NCI-H510A (cell line): ENCODE data around the gene RHCG.

Experiments used
- DNase-seq: peaks from one replicate; lab custom pipeline; 2025; lab: John Stamatoyannopoulos, UW

The RHCG gene

DNA sequence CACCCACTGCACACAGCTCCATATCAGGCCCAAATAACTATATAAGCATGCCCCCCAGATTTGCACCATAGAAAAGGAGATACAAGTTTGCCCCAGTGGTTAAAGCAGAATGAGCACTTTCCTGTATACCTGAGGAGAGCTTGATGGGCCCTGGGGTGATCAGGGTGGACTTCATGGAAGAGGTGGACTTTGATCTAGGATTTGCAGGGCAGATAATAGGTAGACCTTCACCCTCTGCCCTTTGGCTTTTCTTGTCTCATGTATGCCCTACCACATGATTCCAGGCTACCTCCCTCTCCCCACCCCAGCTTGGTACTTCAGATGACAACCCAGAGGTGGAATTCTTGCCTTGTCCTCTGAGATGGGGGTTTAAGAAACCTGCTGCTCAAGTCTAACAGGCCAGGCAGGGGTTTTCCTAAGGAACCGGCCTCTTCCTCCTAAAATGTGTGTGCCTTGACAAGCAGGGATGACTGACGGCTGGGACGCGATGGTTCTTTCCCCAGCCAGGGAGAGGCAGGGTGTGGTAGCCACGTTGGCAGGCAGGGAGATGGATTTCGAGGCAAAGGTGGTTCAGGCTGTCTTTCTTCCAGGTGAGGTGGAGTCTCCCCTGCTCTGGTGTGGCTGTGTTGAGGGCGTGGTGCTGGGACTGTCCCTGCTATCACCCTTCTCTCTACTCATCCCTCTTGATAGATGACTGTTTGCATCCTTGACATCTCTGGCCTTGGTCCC is 6.6 kb upstream of the RHCG start:
- no peak for DNase-seq

DNA sequence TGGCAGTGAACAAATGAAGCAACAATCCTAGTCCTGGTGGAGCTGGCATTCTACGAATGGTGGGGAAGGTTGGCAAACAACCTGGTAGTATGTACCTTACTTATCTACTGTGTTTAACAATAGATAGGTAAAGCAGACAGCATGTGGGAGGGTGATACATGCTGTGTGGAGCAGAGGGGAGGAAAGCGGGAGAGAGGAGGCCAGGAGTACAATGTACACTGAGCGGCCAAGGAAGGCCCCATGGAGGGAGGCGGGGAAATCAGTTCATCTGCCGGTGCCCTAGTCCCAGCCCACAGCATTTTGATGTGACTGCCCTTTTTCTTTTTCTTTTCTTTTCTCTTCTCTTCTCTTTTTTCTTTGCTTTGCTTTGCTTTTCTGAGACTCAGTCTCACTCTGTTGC is 5.3 kb upstream of the RHCG start:
- DNase-seq = no peak

DNA sequence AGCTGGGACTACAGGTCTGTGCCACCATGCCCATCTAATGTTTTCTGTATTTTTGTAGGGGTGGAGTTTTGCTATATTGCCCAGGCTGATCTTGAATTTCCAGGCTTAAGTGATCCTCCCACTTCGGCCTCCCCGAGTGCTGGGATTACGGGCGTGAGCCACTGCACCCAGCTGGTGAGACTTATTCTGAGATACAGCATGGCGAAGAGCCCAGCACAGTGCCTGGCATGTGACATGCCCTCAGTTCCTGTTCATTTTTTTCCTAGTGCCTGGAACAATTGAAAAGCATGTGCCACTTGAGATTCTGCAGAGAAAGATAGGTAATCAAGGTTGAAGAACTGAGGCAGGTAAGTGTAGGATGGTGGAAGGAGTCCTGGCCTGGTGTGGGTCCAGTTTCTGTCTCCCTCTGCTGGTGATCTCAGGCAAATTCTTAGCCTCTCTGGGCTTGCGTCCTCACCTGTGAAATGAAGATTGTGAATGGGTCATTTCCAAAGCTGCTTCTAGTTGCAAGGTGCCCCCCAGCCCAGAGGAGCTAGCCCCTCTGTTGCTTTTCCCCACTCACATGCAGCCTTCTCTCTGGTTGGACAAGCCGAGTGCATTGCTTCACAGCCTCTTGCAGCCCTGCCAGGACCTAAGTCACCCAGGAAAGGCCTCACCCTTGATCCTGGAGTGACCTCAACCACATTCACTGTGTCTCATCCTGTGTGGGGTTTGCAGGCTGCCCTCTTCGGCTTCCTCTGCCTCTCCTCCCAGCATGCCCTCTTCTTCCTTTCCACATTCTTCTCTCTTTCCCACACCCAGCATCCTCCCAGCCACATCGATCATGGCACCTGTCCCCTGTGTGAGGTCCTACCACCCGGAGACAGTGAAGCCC is 4.3 kb upstream of the RHCG start:
- no peak for DNase-seq

DNA sequence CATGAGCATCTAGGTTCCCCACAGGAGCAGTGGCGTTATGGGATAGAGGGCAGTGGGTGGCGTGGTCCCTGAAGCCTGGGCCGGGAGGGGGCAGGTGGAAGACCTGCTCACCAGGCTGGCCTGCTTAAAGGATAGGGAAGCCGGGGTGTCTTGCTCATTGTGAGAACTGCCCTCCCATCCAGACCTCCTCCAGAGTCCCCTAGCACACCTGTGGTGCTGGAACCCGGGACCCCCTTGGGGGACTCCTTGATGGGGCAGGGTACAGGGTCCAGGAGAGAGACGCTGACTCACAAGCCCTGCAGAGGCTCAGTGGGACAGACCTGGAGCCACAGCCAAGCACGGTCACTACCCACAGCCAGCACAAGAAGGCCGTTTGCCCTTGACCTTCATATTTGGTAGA is 2.8 kb upstream of the RHCG start:
- DNase-seq = no peak

DNA sequence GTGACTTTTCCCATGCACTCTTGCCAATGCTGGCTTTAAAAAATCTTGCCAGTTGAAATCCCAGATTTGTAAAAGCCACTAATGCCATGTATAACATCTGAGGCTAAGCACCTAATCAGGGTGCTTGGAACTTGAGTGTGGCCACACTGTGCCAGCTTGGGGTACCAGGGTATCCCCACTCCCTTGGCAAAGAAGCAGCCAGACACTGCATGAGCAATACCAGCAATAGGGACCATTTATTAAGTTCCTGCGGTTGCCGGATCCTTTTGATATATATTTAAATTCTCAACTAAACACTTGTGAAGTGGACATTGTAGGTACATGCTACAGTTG is 2.2 kb upstream of the RHCG start:
- no peak for DNase-seq

DNA sequence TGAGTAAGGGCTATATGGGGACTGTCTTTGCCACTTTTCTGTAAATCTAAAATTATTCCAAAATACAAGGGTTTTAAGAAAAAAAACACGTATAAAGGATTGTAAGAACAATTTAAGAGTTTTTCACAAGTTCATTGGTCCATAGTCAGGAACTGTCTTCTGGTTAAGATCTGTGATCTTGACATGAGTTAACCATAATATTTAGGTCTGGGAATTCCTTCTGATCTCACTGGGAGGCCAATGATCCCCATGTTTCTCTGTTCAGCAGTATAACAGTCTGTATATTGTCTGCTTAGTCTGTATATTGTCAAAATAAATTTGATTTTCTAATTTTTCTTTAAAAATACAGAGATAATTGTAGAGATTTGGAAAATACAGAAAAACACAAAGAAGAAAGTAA is 848 bp upstream of the RHCG start:
- DNase-seq = no peak

DNA sequence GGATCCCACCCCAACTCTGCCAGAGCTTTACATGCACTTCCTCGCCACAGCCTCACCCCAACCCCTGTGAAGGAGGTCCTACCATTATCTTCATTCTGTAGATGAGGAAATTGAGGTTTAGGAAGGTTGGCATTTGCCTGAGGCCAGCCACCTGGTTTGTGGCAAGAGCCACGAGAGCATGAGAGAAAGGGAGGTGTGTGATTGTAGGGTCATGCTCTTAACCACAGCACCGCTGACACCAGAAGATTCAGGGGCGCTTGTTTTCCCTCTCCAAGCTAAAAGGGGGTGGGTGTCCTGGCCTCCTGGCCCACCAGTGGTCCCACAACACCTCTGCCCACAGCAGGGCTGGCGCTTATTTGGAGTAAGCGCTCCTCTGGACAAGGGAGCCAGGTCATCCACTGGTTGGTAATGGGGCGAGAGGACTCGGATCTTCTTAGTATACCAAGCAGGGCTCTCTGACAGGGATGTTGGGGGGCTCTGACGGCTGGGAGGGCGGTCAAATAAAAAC is 691 bp downstream of the RHCG start:
- no peak for DNase-seq

DNA sequence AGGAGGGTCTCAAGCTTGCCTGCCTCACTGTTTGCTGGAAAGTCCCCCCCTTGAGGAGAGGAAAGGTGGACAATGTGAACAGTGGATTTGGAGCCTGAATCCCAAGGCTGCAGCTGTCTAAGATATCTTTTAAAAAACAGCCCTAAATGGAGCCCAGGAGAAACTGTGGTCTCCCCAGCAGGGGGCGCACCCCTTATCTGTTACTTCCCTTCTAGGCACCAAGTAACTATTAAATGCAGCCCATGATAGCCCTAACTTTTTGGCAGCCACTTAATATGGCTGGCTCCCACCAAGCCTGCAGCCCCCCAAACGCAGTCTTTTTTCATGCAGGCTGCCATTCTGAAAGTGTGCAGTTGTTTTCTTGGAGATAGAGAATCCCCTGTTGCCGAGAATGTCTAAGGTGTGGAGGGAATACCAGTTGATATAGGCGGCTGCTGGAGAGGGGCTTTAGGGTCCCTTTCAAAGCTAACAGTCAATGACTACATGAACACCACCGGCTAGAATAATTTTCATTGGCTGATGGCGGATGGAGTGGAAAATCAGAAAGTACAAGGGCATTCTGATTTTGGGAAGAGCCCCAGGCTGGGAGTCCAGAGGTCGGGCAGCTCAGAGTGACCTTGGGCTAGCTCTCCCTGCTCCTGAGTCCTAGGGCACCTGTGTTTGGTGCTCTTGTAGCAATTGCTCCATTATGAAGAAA is 1.3 kb downstream of the RHCG start:
- no peak for DNase-seq

DNA sequence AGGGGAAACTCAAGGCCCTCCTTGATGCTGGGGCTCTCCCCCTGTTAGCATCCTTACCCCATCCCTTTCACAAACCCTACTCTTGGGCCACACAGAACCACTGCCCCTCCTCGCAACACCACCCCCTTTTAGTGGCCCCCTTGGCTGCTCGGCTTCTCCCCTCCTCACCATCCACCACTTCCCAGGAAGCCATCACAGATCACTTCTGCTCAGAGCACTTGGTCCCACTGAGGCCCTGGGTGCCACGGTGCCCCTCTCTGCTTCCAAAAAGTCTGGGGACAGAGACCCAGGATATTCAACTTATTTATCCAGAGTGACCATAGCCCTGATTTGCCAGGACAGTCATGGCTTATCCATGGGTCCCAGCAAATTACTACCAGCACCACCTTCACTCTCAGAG is 2.4 kb downstream of the RHCG start:
- no peak for DNase-seq

DNA sequence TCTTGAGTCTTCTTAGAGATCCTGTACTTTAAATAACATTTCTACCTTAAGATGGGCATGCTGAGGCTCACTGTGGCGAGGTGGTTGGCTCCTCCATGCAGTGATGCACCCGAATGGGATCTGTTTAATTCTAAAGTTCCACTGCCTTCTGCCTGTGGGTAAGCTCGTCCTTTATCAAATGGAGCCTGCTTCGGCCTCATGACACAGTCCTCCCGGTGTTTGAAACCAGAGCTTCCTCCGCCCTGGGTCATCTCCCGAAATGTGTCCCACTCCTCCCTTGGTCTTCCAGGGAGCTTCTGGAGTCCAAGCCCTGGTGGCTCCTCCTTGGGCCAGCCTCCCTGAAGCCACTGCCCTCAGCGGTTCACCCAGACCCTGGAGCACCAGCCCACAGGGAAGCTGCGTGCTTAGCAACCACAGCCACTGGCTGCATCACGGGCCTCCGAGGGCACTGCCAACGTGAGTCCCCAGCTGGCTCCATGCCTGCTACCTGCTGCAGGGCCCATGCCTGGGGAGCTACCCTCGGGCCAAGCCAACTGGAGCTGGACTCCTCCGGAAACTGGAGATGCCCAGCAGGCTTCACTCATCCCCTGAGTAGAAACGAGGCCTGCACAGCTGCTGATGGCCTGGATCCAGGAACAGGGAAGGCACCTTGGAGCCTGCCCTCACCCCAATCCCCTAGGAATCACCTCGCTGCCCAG is 3.3 kb downstream of the RHCG start:
- DNase-seq = no peak

DNA sequence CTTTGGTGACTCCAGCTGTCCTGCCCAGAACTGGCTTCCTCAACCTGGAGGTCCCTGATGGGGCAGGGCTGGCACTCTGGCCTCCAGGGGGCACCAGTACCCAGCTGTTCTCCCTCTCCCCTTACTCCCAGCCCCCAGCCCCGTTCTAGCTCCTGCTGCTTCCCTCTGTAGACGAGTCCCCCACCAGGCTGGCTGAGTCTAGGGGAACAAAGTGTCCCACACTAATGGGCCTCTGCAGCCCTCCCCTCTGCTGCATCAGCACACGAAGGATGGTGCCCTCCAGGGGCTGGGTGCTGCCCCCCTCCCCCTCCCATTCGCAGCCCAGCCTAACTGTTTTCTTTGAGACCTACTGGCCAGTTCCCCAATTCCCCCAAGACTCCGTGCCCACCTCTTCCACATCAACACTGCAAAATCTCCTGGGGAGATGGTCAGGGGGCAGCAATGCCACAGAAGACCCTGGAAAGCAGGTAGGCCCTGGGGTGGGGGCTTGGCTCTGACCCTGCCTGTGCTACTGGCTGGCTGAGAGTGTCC is 4.2 kb downstream of the RHCG start:
- no peak for DNase-seq

DNA sequence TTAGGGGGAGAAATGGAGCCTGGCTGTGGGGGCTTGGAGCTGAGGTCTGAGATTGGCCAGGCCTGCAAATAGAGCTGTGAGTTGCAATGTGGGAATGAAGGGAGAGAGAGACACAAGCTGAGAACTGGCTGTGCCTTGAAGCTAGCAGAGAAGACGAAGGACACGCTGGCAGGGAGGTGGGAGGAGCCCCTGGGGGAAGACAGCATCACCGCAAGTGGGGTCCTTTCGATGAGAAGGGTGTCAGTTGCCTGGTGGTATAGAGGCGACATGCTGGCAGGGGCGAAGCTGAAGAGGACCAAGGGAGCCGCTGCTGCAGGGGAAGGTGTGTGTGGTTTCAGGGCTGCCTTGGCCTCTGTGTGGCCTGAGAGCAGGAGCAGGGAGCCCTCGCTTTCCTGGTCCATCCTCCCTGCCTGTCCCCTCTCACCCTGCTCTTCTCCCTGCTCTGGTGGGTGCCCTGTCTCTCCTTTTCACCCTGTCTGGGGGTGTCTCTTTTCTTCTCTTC is 5.5 kb downstream of the RHCG start:
- DNase-seq = no peak

DNA sequence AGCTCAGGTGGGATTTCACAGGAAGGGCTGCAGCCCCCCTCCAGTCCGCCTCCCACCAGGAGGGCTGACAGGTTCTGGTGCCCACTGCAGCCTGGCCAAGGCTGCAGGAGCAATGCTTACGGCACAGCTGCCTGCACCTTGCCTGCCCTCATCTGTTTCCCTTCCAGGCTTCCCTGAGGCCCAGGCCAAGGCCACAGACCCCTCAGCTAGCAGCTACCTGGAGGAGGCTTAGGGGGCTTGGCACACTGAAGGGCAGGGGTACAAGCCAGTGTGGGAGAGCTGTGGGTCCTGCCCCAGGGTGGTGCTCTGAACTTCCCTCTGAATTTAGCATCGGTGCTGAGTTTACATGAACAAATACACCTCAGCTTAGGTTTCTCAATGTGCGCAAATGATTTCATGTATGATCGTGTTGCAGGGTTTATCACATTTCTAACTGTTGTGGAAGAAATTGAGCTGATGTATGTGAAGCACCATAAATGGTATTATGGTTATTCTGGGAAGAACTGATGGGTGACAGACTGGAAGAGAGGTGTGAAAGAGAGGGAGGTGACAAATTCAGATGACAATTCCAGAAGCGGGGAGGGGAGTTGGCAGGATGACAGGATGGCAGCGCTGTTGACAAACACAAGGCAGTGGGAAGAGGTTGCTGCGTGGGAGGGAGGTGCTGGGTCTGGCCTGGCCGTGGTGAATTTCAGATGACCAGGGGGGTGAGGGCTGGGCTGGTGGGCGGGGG is 6.1 kb downstream of the RHCG start:
- DNase-seq = no peak

DNA sequence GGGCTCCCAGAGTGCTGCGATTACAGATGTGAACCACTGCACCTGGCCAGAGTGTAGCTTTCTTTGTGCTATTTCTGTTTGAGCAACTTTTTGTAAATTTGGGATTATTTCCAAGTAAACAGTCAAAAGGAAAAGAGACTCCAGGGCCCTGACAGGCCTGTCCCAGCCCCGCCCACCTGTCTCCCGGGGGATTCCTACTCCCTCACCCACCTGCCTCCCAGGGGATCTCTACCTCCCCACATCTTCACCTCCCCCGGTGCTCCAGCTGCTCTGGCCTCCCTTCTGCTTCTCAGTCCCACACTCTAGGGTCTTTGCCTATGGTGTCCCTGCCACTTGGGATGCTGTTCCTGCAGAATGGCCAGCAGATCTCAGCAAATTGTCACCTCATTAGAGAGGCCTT is 7.0 kb downstream of the RHCG start:
- DNase-seq = no peak

DNA sequence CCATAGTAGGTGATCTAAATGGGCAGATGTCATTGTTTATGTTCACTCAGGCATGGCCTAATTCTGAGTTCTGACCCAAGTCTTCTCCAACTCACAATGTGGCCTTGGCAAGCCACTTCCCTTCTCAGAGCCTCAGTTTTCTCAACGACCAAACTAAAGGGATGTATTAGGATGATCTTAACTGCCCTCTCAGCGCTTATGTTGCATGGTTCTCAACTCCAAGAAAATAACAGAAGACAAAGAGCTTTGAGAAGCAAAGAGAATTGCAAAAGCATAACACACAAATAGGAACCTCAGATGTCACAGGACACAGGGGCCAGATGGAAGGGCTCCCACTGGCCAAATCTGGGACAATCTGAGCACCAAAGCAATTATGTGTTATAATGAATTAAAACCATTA is 8.6 kb downstream of the RHCG start:
- DNase-seq = no peak

DNA sequence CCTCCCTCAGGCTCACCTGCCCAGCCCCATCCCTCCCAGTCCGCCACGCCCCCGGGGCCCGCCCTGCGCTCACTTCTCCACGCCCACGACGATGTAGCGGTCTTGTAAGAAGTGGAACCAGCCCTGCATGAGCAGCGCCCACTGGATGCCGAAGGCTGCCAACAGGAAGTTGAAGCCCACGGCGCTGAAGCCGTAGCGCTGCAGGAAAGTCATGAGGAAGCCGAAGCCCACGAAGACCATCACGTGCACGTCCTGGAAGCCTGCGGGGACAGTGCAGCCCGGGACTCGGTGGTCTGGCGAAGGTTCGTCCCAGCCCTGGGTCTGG is 9.7 kb downstream of the RHCG start:
- no peak for DNase-seq

DNA sequence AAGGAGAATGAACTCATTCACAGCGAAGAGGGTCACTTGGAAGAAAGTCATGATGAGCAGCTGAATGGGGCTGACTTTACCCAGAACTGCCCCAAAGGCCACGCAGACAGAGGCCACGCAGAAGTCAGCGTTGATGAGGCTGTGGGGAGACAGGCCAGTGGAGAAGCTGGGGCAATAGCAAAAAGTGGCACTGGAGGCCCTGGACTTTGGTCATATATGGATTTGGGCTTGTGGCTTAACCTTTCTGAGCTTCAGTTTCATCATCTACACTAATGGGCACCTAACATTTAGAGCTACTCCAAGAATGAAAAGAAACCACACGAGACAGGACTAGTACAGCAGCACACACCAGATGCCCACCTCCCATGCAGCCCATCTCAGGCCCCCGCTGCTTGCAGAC is 13.3 kb downstream of the RHCG start:
- DNase-seq = no peak

DNA sequence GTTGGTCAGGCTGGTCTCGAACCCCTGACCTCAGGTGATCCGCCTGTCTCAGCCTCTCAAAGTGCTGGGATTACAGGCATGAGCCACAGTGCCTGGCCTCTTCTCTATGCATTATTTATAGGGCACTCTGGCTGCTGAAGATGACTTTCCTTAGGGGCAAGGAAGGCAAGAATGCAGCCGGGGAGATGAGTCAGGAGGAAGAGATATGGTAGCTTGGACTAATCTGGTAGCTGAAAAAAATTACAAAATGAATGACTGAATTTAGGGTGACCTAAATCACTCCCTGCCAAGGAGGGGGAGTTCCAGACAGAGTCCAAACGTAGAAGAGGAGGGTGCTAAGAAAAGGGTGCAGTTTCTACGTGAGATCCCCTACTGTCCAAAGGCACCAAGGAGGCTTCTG is 14.2 kb downstream of the RHCG start:
- DNase-seq = no peak

DNA sequence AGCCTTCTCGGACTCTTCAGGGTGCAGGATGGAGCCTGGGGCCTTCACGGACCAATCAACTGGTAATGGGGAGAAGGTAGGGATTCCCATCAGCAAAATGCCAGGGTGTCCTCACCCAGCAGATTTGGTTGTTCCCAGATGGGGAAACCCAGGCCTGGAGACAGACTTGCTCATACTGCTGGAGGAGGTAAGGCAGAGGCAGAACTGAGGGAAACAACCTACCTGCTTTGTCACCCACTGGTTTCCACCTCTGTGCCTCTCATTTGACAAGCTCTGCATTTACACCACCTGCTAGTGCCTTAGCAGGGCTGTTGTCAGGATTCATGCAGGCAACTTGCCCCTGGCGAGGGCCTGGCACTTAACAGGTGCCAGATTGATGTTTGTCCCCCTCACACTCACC is 15.9 kb downstream of the RHCG start:
- DNase-seq = no peak

DNA sequence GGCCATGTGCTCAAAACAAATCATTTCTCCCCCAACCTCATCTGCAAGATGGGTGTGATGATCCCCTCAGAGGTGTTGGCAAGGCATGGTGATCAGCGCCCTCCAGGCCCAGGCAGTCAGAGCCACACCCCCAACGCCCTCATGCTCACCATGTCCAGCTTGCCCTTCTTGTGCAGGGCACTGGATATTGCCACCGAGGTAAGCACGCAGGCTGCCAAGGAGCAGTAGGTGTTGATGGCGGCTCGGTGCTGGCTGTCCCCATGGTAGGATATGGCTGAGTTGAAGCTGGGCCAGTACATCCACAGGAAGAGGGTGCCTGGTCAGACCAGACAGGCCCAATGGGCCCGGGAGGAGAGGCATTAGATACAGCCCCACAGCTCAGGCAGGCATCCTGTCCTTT is 17.2 kb downstream of the RHCG start:
- no peak for DNase-seq
